MCF 10A (cell line): ENCODE data around the gene ADARB2. TPM values are rescaled to one million over a fixed set of nuclear protein-coding genes. Genes with fewer than 3 reads are reported as not detected.

Experiments
- BruUV-seq: library from RNA; stranded (reverse); fragments of 400-500 nt; replicated peaks from 2 replicates; lab custom pipeline; 2021; lab: Mats Ljungman, UMichigan
- CTCF ChIA-PET: fragments of 300-600 bp; sonication (Branson Sonifier 250); formaldehyde crosslinking; extraction: SDS; loops from one replicate; lab custom pipeline; 2021; ENCODE audit warnings: antibody characterized with exemption, inconsistent platforms; lab: Yijun Ruan, JAX
- POLR2A ChIA-PET: fragments of 300-600, 350-650 bp; sonication (Branson Sonifier 250); formaldehyde crosslinking; extraction: SDS; loops from one replicate; lab custom pipeline; 2020; ENCODE audit warnings: antibody characterized with exemption, inconsistent platforms; lab: Yijun Ruan, JAX
- DNase-seq: peaks from one replicate; pipeline ENCODE4 v3.0.0-alpha.2; 2018; ENCODE audit not compliant: unreplicated experiment
- H3K27ac Mint-ChIP-seq: one replicate; pipeline ENCODE4 v1.8.0; 2022; ENCODE audit warnings: mild to moderate bottlenecking, low read depth, mixed read lengths; ENCODE audit not compliant: unreplicated experiment
- H3K27me3 Mint-ChIP-seq: one replicate; pipeline ENCODE4 v1.8.0; 2022; ENCODE audit warnings: mixed read lengths; ENCODE audit not compliant: insufficient read depth, unreplicated experiment
- H3K36me3 Mint-ChIP-seq: one replicate; pipeline ENCODE4 v1.8.0; 2022; ENCODE audit warnings: mild to moderate bottlenecking, moderate library complexity, mixed read lengths; ENCODE audit not compliant: insufficient read depth, unreplicated experiment
- H3K4me1 Mint-ChIP-seq: one replicate; pipeline ENCODE4 v1.8.0; 2022; ENCODE audit warnings: mixed read lengths; ENCODE audit not compliant: insufficient read depth, unreplicated experiment
- H3K4me3 Mint-ChIP-seq: one replicate; pipeline ENCODE4 v1.8.0; 2022; ENCODE audit warnings: mild to moderate bottlenecking, moderate library complexity, mixed read lengths; ENCODE audit not compliant: unreplicated experiment
- H3K9me3 Mint-ChIP-seq: one replicate; pipeline ENCODE4 v1.8.0; 2022; ENCODE audit warnings: mixed read lengths; ENCODE audit not compliant: unreplicated experiment
- CTCF ChIP-seq: fragments of 200-600 bp; IDR thresholded peaks from one replicate; pipeline ENCODE4 v1.8.0; 2022; ENCODE audit warnings: antibody characterized with exemption, mild to moderate bottlenecking; ENCODE audit not compliant: unreplicated experiment
- intact Hi-C: fragments of 100-400 bp; cut with micrococcal nuclease; formaldehyde crosslinking; loops from 2 replicates; pipeline ENCODE4 v1.14.1; 2022
- total RNA-seq: library from RNA; stranded (reverse); gene quantifications from 2 replicates; pipeline ENCODE4 v1.2.3, GENCODE V29; 2022

The ADARB2 gene
- total RNA-seq, 1 experiment from 2014 or later = 0.96 TPM

GRCh38 chr10:1300218-1300617 is 437.1 kb downstream of the ADARB2 start:
- H3K27me3 Mint-ChIP-seq = peaks cover 36% of the 10 kb centered on the region
- no peak for DNase-seq
- intact Hi-C loops = no loop called here
- BruUV-seq = no TSS peak
- H3K9me3 Mint-ChIP-seq = no peaks in the 10 kb centered on the region
- no peaks in the 10 kb centered on the region for H3K36me3 Mint-ChIP-seq
- H3K4me1 Mint-ChIP-seq = no peaks in the 10 kb centered on the region
- no peak overlapping the region for H3K27ac Mint-ChIP-seq
- H3K4me3 Mint-ChIP-seq = no peak overlapping the region
- POLR2A ChIA-PET = no interaction called here
- no peak for TF ChIP-seq CTCF
- CTCF ChIA-PET = no interaction called here

GRCh38 chr10:1299041-1299726 is 438.1 kb downstream of the ADARB2 start:
- BruUV-seq = no TSS peak
- no peak for DNase-seq
- CTCF ChIA-PET = interaction anchor here (0.6 kb wide), 1 partner anchor 557 kb away, joined by 3 read pairs; no protein-coding TSS in a partner anchor
- H3K4me3 Mint-ChIP-seq = no peak overlapping the region
- no peaks in the 10 kb centered on the region for H3K9me3 Mint-ChIP-seq
- intact Hi-C loops = no loop called here
- H3K36me3 Mint-ChIP-seq = no peaks in the 10 kb centered on the region
- H3K4me1 Mint-ChIP-seq = no peaks in the 10 kb centered on the region
- no peak overlapping the region for H3K27ac Mint-ChIP-seq
- no peak for TF ChIP-seq CTCF
- POLR2A ChIA-PET = no interaction called here
- H3K27me3 Mint-ChIP-seq = peaks cover 36% of the 10 kb centered on the region

- TF ChIP-seq CTCF = no peak
- H3K36me3 Mint-ChIP-seq = no peaks in the 10 kb centered on the region
- H3K4me3 Mint-ChIP-seq = no peak overlapping the region
- H3K27ac Mint-ChIP-seq = no peak overlapping the region
- no peaks in the 10 kb centered on the region for H3K9me3 Mint-ChIP-seq
- no TSS peak for BruUV-seq
- ChIA-PET CTCF (interaction anchor here (0.9 kb wide), 1 partner anchor 1746 kb away, joined by 3 read pairs; no protein-coding TSS in a partner anchor), POLR2A (interaction anchor here (0.6 kb wide), 1 partner anchor 240 kb away, joined by 3 read pairs; no protein-coding TSS in a partner anchor)
- intact Hi-C loops = no loop called here
- no peaks in the 10 kb centered on the region for H3K4me1 Mint-ChIP-seq
- peaks cover 36% of the 10 kb centered on the region for H3K27me3 Mint-ChIP-seq
- no peak for DNase-seq
Measured at GRCh38 chr10:1297566-1298301, 439.6 kb downstream of the ADARB2 start.

- POLR2A ChIA-PET = no interaction called here
- intact Hi-C loops = no loop called here
- Mint-ChIP-seq H3K27ac (no peak overlapping the region), H3K4me3 (no peak overlapping the region), H3K9me3 (no peaks in the 10 kb centered on the region), H3K36me3 (no peaks in the 10 kb centered on the region), H3K4me1 (no peaks in the 10 kb centered on the region), H3K27me3 (peaks cover 26% of the 10 kb centered on the region)
- CTCF ChIA-PET = interaction anchor here (0.6 kb wide), 1 partner anchor 371 kb away, joined by 3 read pairs; no protein-coding TSS in a partner anchor
- DNase-seq = no peak
- no TSS peak for BruUV-seq
- no peak for TF ChIP-seq CTCF
Measured at GRCh38 chr10:1295756-1296480, 441.4 kb downstream of the ADARB2 start.
